Ovary (tissue), 9 donors: Measurements from ENCODE around the gene RHBDL1. TPM values are rescaled to one million over a fixed set of nuclear protein-coding genes. Genes with fewer than 3 reads are reported as not detected.

Source experiments
- DNase-seq, 5 donors: peaks; one replicate each; pipeline ENCODE4 v3.0.0-alpha.2; 2019 to 2020
- H3K27ac ChIP-seq, 2 donors: fragments of 200-600 bp; one replicate each; pipeline versions ENCODE4 v1.5.1 to v1.8.0; 2019 to 2022
- H3K27me3 ChIP-seq: fragments of 200-600 bp; one replicate; pipeline ENCODE4 v1.8.0; 2022
- H3K36me3 ChIP-seq: fragments of 200-600 bp; sonication (generic); one replicate; pipeline ENCODE4 v1.5.1; 2019
- H3K4me1 ChIP-seq: one replicate; pipeline ENCODE4 v1.8.1; 2013; ENCODE audit warnings: mild to moderate bottlenecking, moderate library complexity; ENCODE audit not compliant: insufficient read depth
- H3K4me3 ChIP-seq: fragments of 200-600 bp; sonication (generic); one replicate; pipeline ENCODE4 v1.5.1; 2017
- H3K9me3 ChIP-seq, 2 donors: fragments of 200-600 bp in 1 of 2; sonication (generic) in 1 of 2; one replicate each; pipeline versions ENCODE4 v1.5.1 to v1.8.1; 2013 to 2019; ENCODE audit warnings: mild to moderate bottlenecking in 1 of 2, moderate library complexity in 1 of 2
- EP300 ChIP-seq: sonication (generic); formaldehyde crosslinking; IDR thresholded peaks from one replicate; pipeline ENCODE4 v1.6.1; 2017; ENCODE audit warnings: antibody characterized with exemption
- POLR2A ChIP-seq: fragments of 450-650 bp; IDR thresholded peaks from one replicate; pipeline ENCODE4 v1.6.1; 2017; ENCODE audit warnings: antibody characterized with exemption, mild to moderate bottlenecking, moderate library complexity
- WGBS, 3 donors: extraction: QIAGEN DNeasy Blood & Tissue Kit in 1 of 3; methylation state at CpG; one replicate each; pipeline versions ENCODE4 v1.1.5 to v1.1.7; 2013 to 2017; 5-methylcytosine and 5-hydroxymethylcytosine counted together
- intact Hi-C, 4 donors: fragments of 100-400 bp; cut with DNase I; formaldehyde crosslinking; loops; one replicate each; pipeline versions ENCODE4 v1.11.0 to v1.15.1; 2022 to 2023
- polyA plus RNA-seq, 2 donors: library from polyadenylated mRNA; stranded (reverse); fragments of 200-250 nt in 1 of 2; fragments of 350-450 nt in 1 of 2; fragmentation: Illumina TruSeq in 1 of 2; extraction: RNeasy Lipid Tissue Mini Kit (QIAGEN cat#74804) in 1 of 2; gene quantifications; one replicate each; pipeline ENCODE4 v1.2.3, GENCODE V29; 2013 to 2014
- total RNA-seq, 7 donors: library from RNA; depleted of rRNA in 2 of 7; stranded (reverse); fragments of >200 nt in 2 of 7; fragmentation: NEBNext Ultra II Directional in 3 of 7; extraction: Animal tissue kit (Norgen Biotek cat#: 25700) in 3 of 7; gene quantifications; one replicate each; pipeline versions ENCODE4 v1.1.0 to v1.2.4, GENCODE V29; 2016 to 2023
- TF ChIP-seq, protein P1 (sequence below), 3 donors: fragments of 450-650 bp in 2 of 3; fragments of 200-600 bp in 1 of 3; IDR thresholded peaks; one replicate each; pipeline versions ENCODE4 v1.5.1 to v1.8.0; 2016 to 2022; ENCODE audit warnings: antibody characterized with exemption in 3 of 3, mild to moderate bottlenecking in 1 of 3
- donor health status: DM: no; HTN: no; CAD: no; lungs with moderate emphysema.
- donor health status: DM: no; HTN: no; CAD: no.
- donor health status: Bipolar disorder and iron deficiency.
- donor health status: DM: yes; HTN: yes; CAD: no.
- donor health status: DM: no; HTN: no; CAD: no.
- donor health status: DM: yes; HTN: yes; CAD: no.

The RHBDL1 gene
- total and polyA plus RNA-seq, 9 donors, result 0.50 to 4.3 (median 1.4) TPM; not detected in 1

DNA sequence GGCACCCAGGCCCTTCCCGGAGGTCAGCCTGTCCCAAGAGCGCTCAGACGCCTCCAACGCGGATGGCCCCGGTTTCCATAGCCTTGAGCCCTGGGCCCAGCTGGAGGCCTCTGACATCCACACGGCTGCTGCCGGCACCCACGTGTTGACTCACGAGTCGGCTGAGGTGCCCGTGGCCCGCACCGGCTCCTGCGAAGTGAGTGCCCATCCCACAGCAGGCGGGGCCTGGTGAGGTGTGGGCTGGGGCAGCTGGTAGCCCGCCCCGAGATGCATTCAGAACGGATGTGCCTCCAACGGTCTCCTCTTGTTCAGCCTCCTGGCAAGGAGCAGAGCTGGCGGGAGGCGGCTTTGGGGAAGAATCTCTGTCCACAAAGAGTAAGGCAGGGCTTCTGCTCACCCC, 23.6 kb upstream of the RHBDL1 start:
- H3K27ac ChIP-seq, result no peak overlapping the region
- H3K9me3 ChIP-seq, result no peaks in the 10 kb centered on the region
- intact Hi-C loops, result loop anchor here in 1 of 4 donors (10.0 kb wide), 1 partner anchor 267 kb away; the partner anchor contains the start of gene PGAP6
- peaks cover 11% of the 10 kb centered on the region for H3K4me1 ChIP-seq
- no peaks in the 10 kb centered on the region for H3K27me3 ChIP-seq
- H3K36me3 ChIP-seq, result no peaks in the 10 kb centered on the region
- 72 to 84% (median 74%) methylated on average over 20 to 22 of the region's 22 CpGs for WGBS, 3 donors
- H3K4me3 ChIP-seq, result no peak overlapping the region
- TF ChIP-seq, protein P1, sequence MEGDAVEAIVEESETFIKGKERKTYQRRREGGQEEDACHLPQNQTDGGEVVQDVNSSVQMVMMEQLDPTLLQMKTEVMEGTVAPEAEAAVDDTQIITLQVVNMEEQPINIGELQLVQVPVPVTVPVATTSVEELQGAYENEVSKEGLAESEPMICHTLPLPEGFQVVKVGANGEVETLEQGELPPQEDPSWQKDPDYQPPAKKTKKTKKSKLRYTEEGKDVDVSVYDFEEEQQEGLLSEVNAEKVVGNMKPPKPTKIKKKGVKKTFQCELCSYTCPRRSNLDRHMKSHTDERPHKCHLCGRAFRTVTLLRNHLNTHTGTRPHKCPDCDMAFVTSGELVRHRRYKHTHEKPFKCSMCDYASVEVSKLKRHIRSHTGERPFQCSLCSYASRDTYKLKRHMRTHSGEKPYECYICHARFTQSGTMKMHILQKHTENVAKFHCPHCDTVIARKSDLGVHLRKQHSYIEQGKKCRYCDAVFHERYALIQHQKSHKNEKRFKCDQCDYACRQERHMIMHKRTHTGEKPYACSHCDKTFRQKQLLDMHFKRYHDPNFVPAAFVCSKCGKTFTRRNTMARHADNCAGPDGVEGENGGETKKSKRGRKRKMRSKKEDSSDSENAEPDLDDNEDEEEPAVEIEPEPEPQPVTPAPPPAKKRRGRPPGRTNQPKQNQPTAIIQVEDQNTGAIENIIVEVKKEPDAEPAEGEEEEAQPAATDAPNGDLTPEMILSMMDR (IDR thresholded peaks at IDR 0.05), result no peak
- no peak for TF ChIP-seq POLR2A
- TF ChIP-seq EP300, result no peak
- DNase-seq, result no peak

DNA sequence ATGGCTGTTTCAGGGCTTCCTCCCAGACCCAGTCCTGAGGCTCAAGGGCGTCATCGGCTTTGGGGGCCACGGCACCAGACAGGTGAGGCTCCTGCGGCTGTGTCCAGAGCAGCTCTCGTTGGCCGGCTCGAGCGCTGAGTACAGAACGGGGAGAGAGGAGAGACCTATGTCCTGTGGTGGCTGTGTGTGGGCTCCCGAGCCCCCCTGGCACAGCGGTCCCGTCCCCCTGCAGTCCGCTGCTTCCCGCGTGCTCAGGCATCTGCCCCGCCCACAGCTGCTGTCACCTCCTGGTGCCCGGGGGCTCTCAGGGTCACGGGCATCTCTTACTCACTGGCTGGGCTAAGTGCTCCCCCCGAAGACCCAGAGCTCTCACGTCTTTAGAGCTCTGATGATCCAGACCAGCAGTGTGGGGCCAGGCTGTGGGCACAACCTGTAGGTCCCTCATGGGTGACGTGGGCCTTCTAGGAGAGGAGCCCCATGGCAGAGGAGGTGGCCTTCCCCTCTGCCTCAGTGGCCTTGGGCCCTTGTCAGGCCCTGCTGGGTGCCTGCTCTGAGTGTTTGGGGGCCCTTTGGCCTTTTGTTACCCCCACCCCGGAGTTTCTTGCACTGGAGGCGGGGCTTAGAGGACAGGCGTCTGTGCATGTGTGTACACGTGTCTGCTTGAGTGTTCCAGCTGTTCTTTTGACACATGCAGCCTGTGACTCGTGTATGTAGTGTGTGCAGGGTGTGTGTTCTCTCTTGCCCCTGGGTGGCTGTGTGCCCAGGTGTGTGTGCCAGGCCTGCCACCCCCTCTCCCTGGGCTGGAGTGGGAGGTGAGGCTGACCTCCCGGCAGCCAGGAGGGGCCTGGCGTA, 22.8 kb upstream of the RHBDL1 start:
- no peaks in the 10 kb centered on the region for H3K9me3 ChIP-seq
- intact Hi-C loops, result loop anchor here in 1 of 4 donors (10.0 kb wide), 1 partner anchor 268 kb away; the partner anchor contains the start of gene PGAP6

DNA sequence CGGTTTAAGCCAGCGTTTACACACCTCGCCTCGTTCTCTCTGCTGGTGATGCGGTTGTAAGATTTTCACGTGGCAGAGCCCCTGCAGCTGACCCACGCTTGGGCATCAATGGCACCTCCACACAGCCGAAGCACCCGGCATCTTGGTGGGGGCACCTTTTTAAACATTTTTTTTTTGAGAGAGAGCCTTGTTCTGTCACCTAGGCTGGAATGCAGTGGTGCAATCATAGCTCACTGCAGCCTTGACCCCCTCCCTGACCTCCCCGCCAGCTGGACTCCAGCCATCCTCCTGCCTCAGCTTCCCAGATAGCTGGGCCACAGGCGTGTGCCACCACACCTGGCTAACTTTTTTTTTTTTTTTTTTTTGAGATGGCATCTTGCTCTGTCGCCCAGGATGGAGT, 21.4 kb upstream of the RHBDL1 start:
- no peak overlapping the region for H3K27ac ChIP-seq
- H3K4me3 ChIP-seq, result no peak overlapping the region
- no peaks in the 10 kb centered on the region for H3K36me3 ChIP-seq
- intact Hi-C loops, result loop anchor here in 1 of 4 donors (10.0 kb wide), 1 partner anchor 269 kb away; the partner anchor contains the start of gene PGAP6
- H3K27me3 ChIP-seq, result no peaks in the 10 kb centered on the region
- DNase-seq, result no peak
- no peaks in the 10 kb centered on the region for H3K9me3 ChIP-seq
- WGBS, 3 donors, result 72 to 84% (median 76%) methylated on average over 12 of the region's 12 CpGs
- TF ChIP-seq, protein P1 (IDR thresholded peaks at IDR 0.05), result no peak
- no peak for TF ChIP-seq EP300
- no peak for TF ChIP-seq POLR2A
- H3K4me1 ChIP-seq, result peaks cover 5% of the 10 kb centered on the region

More for the DNA sequence above, 22.8 kb upstream of the RHBDL1 start:
- H3K4me1 ChIP-seq, result peaks cover 8% of the 10 kb centered on the region
- H3K27ac ChIP-seq, result no peak overlapping the region
- no peak for DNase-seq
- 79 to 81% (median 81%) methylated on average over 28 of the region's 28 CpGs for WGBS, 3 donors
- no peaks in the 10 kb centered on the region for H3K36me3 ChIP-seq
- H3K4me3 ChIP-seq, result no peak overlapping the region
- H3K27me3 ChIP-seq, result no peaks in the 10 kb centered on the region
- TF ChIP-seq, protein P1 (IDR thresholded peaks at IDR 0.05), result no peak
- TF ChIP-seq POLR2A, result no peak
- TF ChIP-seq EP300, result no peak

DNA sequence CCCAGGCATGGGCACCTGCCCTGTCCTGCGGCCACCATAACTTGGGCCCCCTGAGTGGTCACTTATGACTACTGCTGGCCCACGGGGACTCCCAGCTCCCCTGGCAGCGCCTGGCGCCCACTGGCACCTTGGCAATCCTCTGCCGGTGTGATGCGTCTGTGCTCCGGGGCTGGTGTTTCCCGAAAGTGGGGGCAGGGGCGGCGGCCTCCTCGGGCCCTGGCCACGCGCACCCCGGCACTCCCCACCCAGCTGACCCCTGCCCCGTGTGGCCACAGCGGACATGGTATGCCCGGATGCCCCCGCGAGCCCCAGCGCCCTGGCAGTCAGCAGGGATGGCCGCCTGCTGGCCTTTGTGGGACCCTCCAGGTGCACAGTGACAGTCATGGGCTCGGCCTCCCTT, 18.0 kb upstream of the RHBDL1 start:
- H3K4me1 ChIP-seq, result peaks cover 5% of the 10 kb centered on the region
- no peaks in the 10 kb centered on the region for H3K27me3 ChIP-seq
- H3K4me3 ChIP-seq, result no peak overlapping the region
- H3K36me3 ChIP-seq, result no peaks in the 10 kb centered on the region
- intact Hi-C loops, result loop anchor here in 2 of 4 donors (5.0 to 10.0 kb wide), 2 partner anchors 70 to 273 kb away; partner anchors contain the start of gene PGAP6 (in 1 of the 2)
- DNase-seq, result no peak
- WGBS, 3 donors, result 89 to 92% (median 91%) methylated on average over 22 of the region's 22 CpGs
- no peak overlapping the region for H3K27ac ChIP-seq
- no peaks in the 10 kb centered on the region for H3K9me3 ChIP-seq
- TF ChIP-seq, protein P1 (IDR thresholded peaks at IDR 0.05), result no peak
- TF ChIP-seq POLR2A (no peak), EP300 (no peak)
